ENCODE results near the gene GPC2.
"Not testable (repeated sequence)": the region's sequence is repeated elsewhere in the genome, so short reads cannot be mapped to it uniquely, and the experiment has no call there.

Gene GPC2

GRCh38 chr7:100195901-100196322 is 18.7 kb upstream of the GPC2 start:
- not testable (repeated sequence) for H2AK5ac ChIP-seq (ENCODE audit: low read length); H3K27me3 ChIP-seq (ENCODE audit: insufficient read depth, low read length, poor library complexity); H4K5ac ChIP-seq (ENCODE audit: low read length); H3K79me1 ChIP-seq (ENCODE audit: low read length); H4K8ac ChIP-seq (ENCODE audit: low read depth, low read length); H3K23ac ChIP-seq (ENCODE audit: low read length); H3K18ac ChIP-seq (ENCODE audit: low read length); H3K56ac ChIP-seq (ENCODE audit: low read length); H3K4me2 ChIP-seq (ENCODE audit: low read length); H3K79me2 ChIP-seq (ENCODE audit: control insufficient read depth, insufficient read depth, low read length); H3K4me3 ChIP-seq (ENCODE audit: low read length); H3K36me3 ChIP-seq (ENCODE audit: control insufficient read depth, insufficient read depth, low read length); H3K9ac ChIP-seq (ENCODE audit: low read length); H3K4me1 ChIP-seq (ENCODE audit: control insufficient read depth, low read depth, low read length); H3K4ac ChIP-seq (ENCODE audit: low read depth, low read length); H2BK120ac ChIP-seq (ENCODE audit: low read depth, low read length); DNase-seq; H2BK5ac ChIP-seq (ENCODE audit: low read length); H2BK15ac ChIP-seq (replicated peaks; ENCODE audit: low read depth); H3K27ac ChIP-seq (ENCODE audit: low read depth, low read length)
- no CpG with 5 or more reads among the region's 6 CpGs for WGBS (ENCODE audit: extremely low coverage, insufficient coverage, low lambda C conversion rate)

DNA sequence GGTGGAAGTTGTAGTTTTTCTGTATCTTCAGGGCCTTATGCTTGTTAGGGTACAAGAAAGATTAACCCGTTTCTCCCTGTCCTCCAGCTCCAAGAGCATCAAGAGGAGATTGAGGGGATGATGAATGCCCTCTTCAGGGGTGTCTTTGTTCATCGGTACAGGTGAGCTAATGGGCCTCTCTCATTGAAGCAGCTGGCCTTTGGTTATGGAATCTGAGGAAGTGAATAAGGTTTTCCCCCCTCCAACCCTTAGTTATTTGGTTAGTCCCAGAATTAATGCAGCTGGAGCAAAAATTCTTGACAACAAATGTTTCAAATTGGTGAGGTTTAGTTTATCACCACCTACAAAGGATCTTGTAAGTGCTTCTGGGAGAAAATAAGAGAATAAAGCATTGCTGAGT is 18.0 kb upstream of the GPC2 start:
- H3K4me1 ChIP-seq (ENCODE audit: control insufficient read depth, low read depth, low read length): peaks cover 2% of the 10 kb centered on the region
- H3K27ac ChIP-seq (ENCODE audit: low read depth, low read length): no peak overlapping the region
- no peak overlapping the region for H2BK5ac ChIP-seq (ENCODE audit: low read length)
- H3K9ac ChIP-seq (ENCODE audit: low read length): no peak overlapping the region
- no peak overlapping the region for H4K5ac ChIP-seq (ENCODE audit: low read length)
- no CpG with 5 or more reads among the region's 2 CpGs for whole genome bisulfite sequencing (ENCODE audit: extremely low coverage, insufficient coverage, low lambda C conversion rate)
- no peaks in the 10 kb centered on the region for H3K36me3 ChIP-seq (ENCODE audit: control insufficient read depth, insufficient read depth, low read length)
- H2BK15ac ChIP-seq (replicated peaks; ENCODE audit: low read depth): no peak overlapping the region
- no peak overlapping the region for H3K18ac ChIP-seq (ENCODE audit: low read length)
- no peak overlapping the region for H2AK5ac ChIP-seq (ENCODE audit: low read length)
- H3K27me3 ChIP-seq (ENCODE audit: insufficient read depth, low read length, poor library complexity): no peaks in the 10 kb centered on the region
- no peak overlapping the region for H3K4me3 ChIP-seq (ENCODE audit: low read length)
- H4K8ac ChIP-seq (ENCODE audit: low read depth, low read length): no peak overlapping the region
- no peak overlapping the region for H2BK120ac ChIP-seq (ENCODE audit: low read depth, low read length)
- H3K23ac ChIP-seq (ENCODE audit: low read length): no peak overlapping the region
- no peak overlapping the region for H3K4me2 ChIP-seq (ENCODE audit: low read length)
- no peaks in the 10 kb centered on the region for H3K79me2 ChIP-seq (ENCODE audit: control insufficient read depth, insufficient read depth, low read length)
- H3K4ac ChIP-seq (ENCODE audit: low read depth, low read length): no peak overlapping the region
- no peak for DNase-seq
- H3K56ac ChIP-seq (ENCODE audit: low read length): no peak overlapping the region
- no peaks in the 10 kb centered on the region for H3K79me1 ChIP-seq (ENCODE audit: low read length)

DNA sequence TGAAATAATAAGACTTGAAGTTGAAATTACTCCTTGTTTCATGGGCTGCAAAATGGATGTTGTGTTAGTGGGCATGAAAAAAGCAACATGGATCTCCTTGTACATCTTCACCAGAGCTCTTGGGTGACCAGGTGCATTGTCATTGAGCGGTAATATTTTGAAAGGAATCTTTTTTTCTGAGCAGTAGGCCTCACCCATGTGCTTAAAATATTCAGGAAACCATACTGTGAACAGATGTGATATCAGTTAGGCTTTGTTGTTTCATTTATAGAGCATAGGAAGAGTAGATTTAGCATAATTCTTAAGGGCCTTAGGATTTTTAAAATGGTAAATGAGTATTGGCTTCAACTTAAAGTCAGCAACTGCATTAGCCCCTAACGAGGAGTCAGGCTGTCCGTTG is 15.8 kb upstream of the GPC2 start:
- no peak overlapping the region for H4K5ac ChIP-seq (ENCODE audit: low read length)
- no CpG with 5 or more reads among the region's 3 CpGs for WGBS (ENCODE audit: extremely low coverage, insufficient coverage, low lambda C conversion rate)
- H2BK120ac ChIP-seq (ENCODE audit: low read depth, low read length): no peak overlapping the region
- no peak overlapping the region for H2BK15ac ChIP-seq (replicated peaks; ENCODE audit: low read depth)
- no peaks in the 10 kb centered on the region for H3K79me1 ChIP-seq (ENCODE audit: low read length)
- no peak overlapping the region for H3K9ac ChIP-seq (ENCODE audit: low read length)
- H2AK5ac ChIP-seq (ENCODE audit: low read length): no peak overlapping the region
- H3K56ac ChIP-seq (ENCODE audit: low read length): no peak overlapping the region
- H3K23ac ChIP-seq (ENCODE audit: low read length): no peak overlapping the region
- H4K8ac ChIP-seq (ENCODE audit: low read depth, low read length): no peak overlapping the region
- H3K36me3 ChIP-seq (ENCODE audit: control insufficient read depth, insufficient read depth, low read length): no peaks in the 10 kb centered on the region
- H3K4ac ChIP-seq (ENCODE audit: low read depth, low read length): no peak overlapping the region
- no peak overlapping the region for H2BK5ac ChIP-seq (ENCODE audit: low read length)
- H3K18ac ChIP-seq (ENCODE audit: low read length): no peak overlapping the region
- H3K4me2 ChIP-seq (ENCODE audit: low read length): no peak overlapping the region
- H3K79me2 ChIP-seq (ENCODE audit: control insufficient read depth, insufficient read depth, low read length): no peaks in the 10 kb centered on the region
- H3K27ac ChIP-seq (ENCODE audit: low read depth, low read length): no peak overlapping the region
- DNase-seq: no peak
- H3K4me1 ChIP-seq (ENCODE audit: control insufficient read depth, low read depth, low read length): no peaks in the 10 kb centered on the region
- H3K27me3 ChIP-seq (ENCODE audit: insufficient read depth, low read length, poor library complexity): no peaks in the 10 kb centered on the region
- no peak overlapping the region for H3K4me3 ChIP-seq (ENCODE audit: low read length)

DNA sequence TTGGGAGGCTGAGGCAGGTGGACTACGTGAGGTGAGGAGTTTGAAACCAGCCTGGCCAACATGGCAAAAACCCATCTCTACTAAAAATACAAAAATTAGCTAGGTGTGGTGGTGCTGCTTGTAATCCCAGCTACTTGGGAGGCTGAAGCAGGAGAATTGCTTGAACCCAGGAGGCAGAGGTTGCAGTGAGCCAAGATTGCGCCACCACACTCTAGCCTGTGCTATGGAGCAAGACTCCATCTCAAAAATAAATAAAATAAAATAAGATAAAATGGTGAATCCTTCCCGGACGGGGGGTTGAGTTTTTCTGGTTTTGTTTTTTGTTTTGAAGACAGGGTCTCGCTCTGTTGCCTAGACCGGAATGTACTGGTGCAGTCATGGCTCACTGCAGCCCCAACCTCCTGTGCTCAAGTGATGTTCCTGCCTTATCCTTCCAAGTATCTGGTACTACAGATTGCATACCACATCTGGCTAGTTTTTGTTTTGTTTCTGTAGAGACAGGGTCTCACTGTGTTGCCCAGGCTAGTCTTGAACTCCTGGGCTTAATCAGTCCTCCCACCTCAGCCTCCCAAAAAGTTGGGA is 15.2 kb upstream of the GPC2 start:
- not testable (repeated sequence) for H3K4me2 ChIP-seq (ENCODE audit: low read length)

DNA sequence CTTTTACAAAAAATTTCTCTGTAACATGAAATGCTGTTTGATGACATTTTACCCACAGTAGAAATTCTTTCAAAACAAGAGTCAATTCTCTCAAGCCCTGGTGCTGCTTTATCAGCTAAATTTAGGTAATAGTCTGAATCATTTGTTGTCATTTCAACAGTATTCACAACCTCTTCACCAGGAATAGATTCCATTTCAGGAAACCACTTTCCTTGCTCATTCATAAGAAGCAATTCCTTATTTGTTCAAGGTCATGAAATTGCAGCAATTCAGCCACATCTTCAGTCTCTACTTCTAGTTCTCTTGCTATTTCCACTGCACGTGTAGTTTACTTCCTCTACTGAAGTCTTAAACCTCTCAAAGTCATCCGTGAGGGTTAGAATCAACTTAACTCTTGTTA is 14.6 kb upstream of the GPC2 start:
- no peak overlapping the region for H3K9ac ChIP-seq (ENCODE audit: low read length)
- no peak overlapping the region for H4K8ac ChIP-seq (ENCODE audit: low read depth, low read length)
- no peak overlapping the region for H3K4me2 ChIP-seq (ENCODE audit: low read length)
- no peaks in the 10 kb centered on the region for H3K36me3 ChIP-seq (ENCODE audit: control insufficient read depth, insufficient read depth, low read length)
- H2BK120ac ChIP-seq (ENCODE audit: low read depth, low read length): no peak overlapping the region
- H3K18ac ChIP-seq (ENCODE audit: low read length): no peak overlapping the region
- H2BK5ac ChIP-seq (ENCODE audit: low read length): no peak overlapping the region
- H3K4me3 ChIP-seq (ENCODE audit: low read length): no peak overlapping the region
- H2AK5ac ChIP-seq (ENCODE audit: low read length): no peak overlapping the region
- DNase-seq: no peak
- no peak overlapping the region for H3K27ac ChIP-seq (ENCODE audit: low read depth, low read length)
- no peak overlapping the region for H2BK15ac ChIP-seq (replicated peaks; ENCODE audit: low read depth)
- H3K23ac ChIP-seq (ENCODE audit: low read length): no peak overlapping the region
- H4K5ac ChIP-seq (ENCODE audit: low read length): no peak overlapping the region
- no peaks in the 10 kb centered on the region for H3K79me1 ChIP-seq (ENCODE audit: low read length)
- H3K4ac ChIP-seq (ENCODE audit: low read depth, low read length): no peak overlapping the region
- H3K27me3 ChIP-seq (ENCODE audit: insufficient read depth, low read length, poor library complexity): no peaks in the 10 kb centered on the region
- no peaks in the 10 kb centered on the region for H3K4me1 ChIP-seq (ENCODE audit: control insufficient read depth, low read depth, low read length)
- WGBS (ENCODE audit: extremely low coverage, insufficient coverage, low lambda C conversion rate): no CpG with 5 or more reads among the region's 2 CpGs
- H3K56ac ChIP-seq (ENCODE audit: low read length): no peak overlapping the region
- no peaks in the 10 kb centered on the region for H3K79me2 ChIP-seq (ENCODE audit: control insufficient read depth, insufficient read depth, low read length)

More for the DNA sequence above, 15.2 kb upstream of the GPC2 start:
- not testable (repeated sequence) for H3K56ac ChIP-seq (ENCODE audit: low read length); H3K4ac ChIP-seq (ENCODE audit: low read depth, low read length); H2BK15ac ChIP-seq (replicated peaks; ENCODE audit: low read depth); H4K5ac ChIP-seq (ENCODE audit: low read length); H3K27me3 ChIP-seq (ENCODE audit: insufficient read depth, low read length, poor library complexity); H3K36me3 ChIP-seq (ENCODE audit: control insufficient read depth, insufficient read depth, low read length); H3K79me2 ChIP-seq (ENCODE audit: control insufficient read depth, insufficient read depth, low read length); H3K9ac ChIP-seq (ENCODE audit: low read length); H3K4me3 ChIP-seq (ENCODE audit: low read length); H2AK5ac ChIP-seq (ENCODE audit: low read length); DNase-seq; H2BK120ac ChIP-seq (ENCODE audit: low read depth, low read length); H3K18ac ChIP-seq (ENCODE audit: low read length); H3K23ac ChIP-seq (ENCODE audit: low read length); H3K4me1 ChIP-seq (ENCODE audit: control insufficient read depth, low read depth, low read length); H3K79me1 ChIP-seq (ENCODE audit: low read length); H2BK5ac ChIP-seq (ENCODE audit: low read length); H3K27ac ChIP-seq (ENCODE audit: low read depth, low read length); H4K8ac ChIP-seq (ENCODE audit: low read depth, low read length)
- no CpG with 5 or more reads among the region's 6 CpGs for WGBS (ENCODE audit: extremely low coverage, insufficient coverage, low lambda C conversion rate)

DNA sequence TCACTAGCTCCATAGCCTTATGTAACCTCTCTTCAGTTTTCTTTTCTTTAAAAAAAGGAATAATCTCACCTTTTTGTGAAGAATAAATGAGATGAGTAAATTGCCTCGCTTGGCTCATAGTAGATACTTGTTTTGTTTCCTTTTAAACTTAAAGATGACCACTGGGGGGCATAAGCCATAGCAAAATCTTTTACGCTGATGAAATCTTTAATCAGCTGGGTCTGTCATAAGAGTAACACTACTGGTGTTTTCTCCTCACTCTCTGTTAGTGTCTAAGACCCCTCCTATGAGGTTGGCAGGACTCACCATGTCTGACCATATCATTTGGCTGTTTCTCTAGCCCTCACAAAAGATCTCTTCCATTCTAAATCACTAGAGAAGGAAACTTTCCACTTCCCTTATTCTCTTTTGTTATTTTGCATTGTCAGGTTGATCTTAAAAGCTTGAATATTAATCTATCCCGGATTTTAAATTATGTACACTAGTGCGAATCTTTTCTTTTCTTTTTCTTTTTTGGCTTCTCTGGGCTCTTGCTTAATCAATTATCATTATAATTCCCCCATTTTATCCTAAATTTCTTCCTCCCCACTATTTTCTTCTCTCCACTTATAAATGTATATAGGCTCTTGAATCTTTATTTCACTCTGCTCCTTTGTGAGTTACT is 13.0 kb upstream of the GPC2 start:
- no peak overlapping the region for H3K4me3 ChIP-seq (ENCODE audit: low read length)
- H2BK5ac ChIP-seq (ENCODE audit: low read length): no peak overlapping the region
- no peak overlapping the region for H3K4ac ChIP-seq (ENCODE audit: low read depth, low read length)
- H2AK5ac ChIP-seq (ENCODE audit: low read length): no peak overlapping the region
- H3K56ac ChIP-seq (ENCODE audit: low read length): no peak overlapping the region
- H3K79me1 ChIP-seq (ENCODE audit: low read length): no peaks in the 10 kb centered on the region
- H3K27me3 ChIP-seq (ENCODE audit: insufficient read depth, low read length, poor library complexity): no peaks in the 10 kb centered on the region
- no peaks in the 10 kb centered on the region for H3K79me2 ChIP-seq (ENCODE audit: control insufficient read depth, insufficient read depth, low read length)
- no peaks in the 10 kb centered on the region for H3K36me3 ChIP-seq (ENCODE audit: control insufficient read depth, insufficient read depth, low read length)
- H3K27ac ChIP-seq (ENCODE audit: low read depth, low read length): no peak overlapping the region
- H4K5ac ChIP-seq (ENCODE audit: low read length): no peak overlapping the region
- DNase-seq: peak; percentile 52
- H3K4me1 ChIP-seq (ENCODE audit: control insufficient read depth, low read depth, low read length): no peaks in the 10 kb centered on the region
- H3K4me2 ChIP-seq (ENCODE audit: low read length): no peak overlapping the region
- no peak overlapping the region for H3K18ac ChIP-seq (ENCODE audit: low read length)
- no CpG with 5 or more reads among the region's 4 CpGs for WGBS (ENCODE audit: extremely low coverage, insufficient coverage, low lambda C conversion rate)
- no peak overlapping the region for H4K8ac ChIP-seq (ENCODE audit: low read depth, low read length)
- no peak overlapping the region for H3K9ac ChIP-seq (ENCODE audit: low read length)
- no peak overlapping the region for H2BK15ac ChIP-seq (replicated peaks; ENCODE audit: low read depth)
- no peak overlapping the region for H3K23ac ChIP-seq (ENCODE audit: low read length)
- no peak overlapping the region for H2BK120ac ChIP-seq (ENCODE audit: low read depth, low read length)
